HepG2 (cell line): ENCODE data around the gene COBLL1.

Experiments
- PHB2 ChIP-seq: fragments of 450-650 bp; IDR thresholded peaks from 2 replicates; pipeline ENCODE4 v1.6.1; 2018; ENCODE audit not compliant: partially characterized antibody
- POLR2AphosphoS5 ChIP-seq: IDR thresholded peaks from 2 replicates; pipeline ENCODE4 v1.6.1; 2012; ENCODE audit warnings: low read depth, low read length
- SAFB2 ChIP-seq: sonication (generic); formaldehyde crosslinking; IDR thresholded peaks from 2 replicates; pipeline ENCODE4 v1.5.1; 2020; ENCODE audit warnings: missing genetic modification reagents, low read depth, mild to moderate bottlenecking, borderline replicate concordance
- USF2 ChIP-seq, 2 experiments: sonication (generic) in 1 of 2; formaldehyde crosslinking in 1 of 2; IDR thresholded peaks; 2 replicates each; pipeline versions ENCODE4 v1.5.1 to v1.6.1; 2011 to 2020; ENCODE audit warnings: borderline replicate concordance in 1 of 2, low read depth in 1 of 2, low read length in 1 of 2, mild to moderate bottlenecking in 1 of 2, missing genetic modification reagents in 1 of 2, moderate library complexity in 1 of 2
- ZBTB1 ChIP-seq: sonication (generic); formaldehyde crosslinking; IDR thresholded peaks from 2 replicates; pipeline ENCODE4 v1.4.0; 2020; ENCODE audit warnings: missing genetic modification reagents, borderline replicate concordance
- ZNF331 ChIP-seq: sonication (generic); formaldehyde crosslinking; IDR thresholded peaks from 2 replicates; pipeline ENCODE4 v1.4.0; 2020; ENCODE audit warnings: missing genetic modification reagents

DNA sequence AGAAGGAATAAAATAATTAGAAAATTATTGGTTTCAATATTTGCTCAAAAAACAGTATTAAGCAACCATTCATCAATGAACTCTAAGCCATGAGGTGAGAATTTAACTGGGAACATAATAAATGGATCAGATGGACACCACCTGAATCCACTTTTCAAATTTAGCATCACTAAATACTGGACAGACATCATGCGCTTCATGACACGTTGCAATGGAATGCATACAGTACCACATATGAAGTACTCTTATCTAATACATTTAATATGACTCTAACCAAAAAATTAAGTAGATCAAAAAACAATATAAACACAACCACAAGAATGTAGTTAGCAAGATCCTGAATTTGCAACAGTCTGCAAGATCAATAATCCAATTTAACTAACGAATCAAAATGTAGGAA, 76.6 kb downstream of the COBLL1 start:
- TF ChIP-seq ZNF331 (CRISPR knock-in tag) (no peak), PHB2 (no peak), USF2 (IDR thresholded peaks at IDR 0.05; ENCODE audit: low read depth, low read length) (no peak), USF2 (CRISPR knock-in tag; IDR thresholded peaks at IDR 0.05; ENCODE audit: borderline replicate concordance) (no peak), SAFB2 (CRISPR knock-in tag) (no peak), ZBTB1 (CRISPR knock-in tag) (no peak), POLR2AphosphoS5 (no peak)
